KBM-7 (cell line): ENCODE measurements around the gene GRM7.

Experiments used
- DNase-seq: peaks from one replicate; pipeline ENCODE4 v3.0.0-alpha.2; 2015
- in situ Hi-C: fragments of 300-500 bp; cut with MboI; formaldehyde crosslinking; loops from 2 replicates; pipeline ENCODE4 v1.14.3; 2020; ENCODE audit warnings: low sequenced_read_pairs, low pct_unique_long_range_greater_than_20kb, mixed read lengths

The GRM7 gene

DNA sequence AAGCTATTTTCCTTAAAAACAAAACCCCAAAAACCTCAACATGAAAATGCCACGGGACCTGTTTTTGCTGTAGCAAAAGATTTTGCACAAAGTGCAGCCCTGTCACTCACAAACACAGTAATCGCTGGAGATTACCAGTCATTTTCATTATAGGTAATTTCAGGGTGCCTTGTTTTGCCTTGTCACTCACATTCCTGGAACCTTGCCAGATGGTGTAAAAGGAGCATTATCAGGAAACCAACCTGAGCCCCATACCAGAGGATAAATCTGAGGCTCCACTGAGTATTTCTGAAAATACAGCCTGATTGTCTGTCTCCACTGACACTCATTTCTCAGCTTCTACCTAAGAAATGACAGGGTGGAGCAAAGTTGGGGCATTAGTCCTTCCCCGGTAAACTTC lies 849.4 kb downstream of the GRM7 start:
- in situ Hi-C loops = no loop called here
- DNase-seq = no peak

DNA sequence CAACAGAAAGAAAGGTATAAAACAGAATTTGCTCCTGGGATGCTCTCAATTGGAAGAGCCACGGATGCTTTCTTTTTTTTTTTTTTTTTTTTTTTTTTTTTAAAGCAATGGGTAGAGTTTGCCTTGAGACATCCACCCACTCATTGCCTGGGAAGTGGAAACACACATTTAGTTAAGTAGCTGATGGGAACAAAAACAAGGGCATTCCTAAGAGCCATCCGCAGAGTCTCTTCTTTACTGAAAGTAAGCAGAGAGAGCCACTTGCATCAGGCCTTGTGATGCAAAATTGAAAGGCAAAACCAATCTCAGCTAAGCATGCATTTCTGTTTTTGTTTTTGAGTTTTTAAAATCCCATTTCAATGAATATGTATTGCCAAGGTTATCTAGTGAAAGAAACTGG lies 852.8 kb downstream of the GRM7 start:
- no peak for DNase-seq
- in situ Hi-C loops = no loop called here

DNA sequence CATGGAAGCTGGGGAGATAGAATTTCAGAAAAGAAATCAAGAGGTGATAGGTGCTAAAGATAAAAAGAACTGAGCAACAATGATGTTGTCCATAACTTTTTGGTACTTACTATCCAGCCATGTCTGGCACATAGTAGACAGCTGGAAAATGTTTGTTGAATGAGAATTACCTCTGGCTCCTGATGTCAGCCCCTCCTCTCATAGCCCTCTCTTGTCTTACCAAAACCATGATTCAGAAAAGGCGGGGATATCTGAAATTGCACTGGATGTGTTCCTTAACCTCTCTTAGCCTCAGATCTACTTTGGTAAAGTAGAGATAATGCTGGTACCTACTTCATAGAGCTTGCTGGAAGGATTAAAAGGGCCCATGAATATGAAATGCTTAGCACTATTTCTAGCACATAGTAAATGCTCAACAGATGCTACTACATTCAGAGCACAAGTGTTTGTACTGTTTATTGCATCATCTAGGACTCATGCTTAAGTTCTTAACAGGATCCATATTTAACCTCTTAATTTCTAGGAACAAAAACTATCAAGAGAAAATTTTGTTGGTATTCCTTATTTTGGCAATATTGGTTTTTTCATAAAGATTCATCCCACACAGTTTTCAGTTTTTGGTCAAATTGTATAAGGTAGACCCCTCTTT lies 859.9 kb downstream of the GRM7 start:
- in situ Hi-C loops = no loop called here
- no peak for DNase-seq

DNA sequence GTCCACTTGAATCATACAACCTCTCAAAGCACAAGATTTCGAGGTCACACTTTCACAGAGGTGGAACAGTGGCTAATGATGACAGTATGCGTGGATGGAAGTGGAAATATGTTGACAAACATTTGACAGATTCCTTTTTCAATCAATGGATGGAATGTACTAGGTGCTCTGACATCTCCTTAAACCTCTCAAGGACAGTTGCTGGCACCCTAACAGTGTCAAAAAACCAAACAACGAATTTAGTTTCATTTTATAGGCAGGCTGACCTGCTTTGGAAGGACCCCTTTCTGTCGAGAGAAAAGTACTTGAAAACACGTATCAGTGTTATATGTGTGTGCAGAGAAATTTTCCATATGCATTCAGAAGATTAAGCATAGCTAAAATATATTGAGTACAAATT lies 861.0 kb downstream of the GRM7 start:
- no peak for DNase-seq
- in situ Hi-C loops = no loop called here

DNA sequence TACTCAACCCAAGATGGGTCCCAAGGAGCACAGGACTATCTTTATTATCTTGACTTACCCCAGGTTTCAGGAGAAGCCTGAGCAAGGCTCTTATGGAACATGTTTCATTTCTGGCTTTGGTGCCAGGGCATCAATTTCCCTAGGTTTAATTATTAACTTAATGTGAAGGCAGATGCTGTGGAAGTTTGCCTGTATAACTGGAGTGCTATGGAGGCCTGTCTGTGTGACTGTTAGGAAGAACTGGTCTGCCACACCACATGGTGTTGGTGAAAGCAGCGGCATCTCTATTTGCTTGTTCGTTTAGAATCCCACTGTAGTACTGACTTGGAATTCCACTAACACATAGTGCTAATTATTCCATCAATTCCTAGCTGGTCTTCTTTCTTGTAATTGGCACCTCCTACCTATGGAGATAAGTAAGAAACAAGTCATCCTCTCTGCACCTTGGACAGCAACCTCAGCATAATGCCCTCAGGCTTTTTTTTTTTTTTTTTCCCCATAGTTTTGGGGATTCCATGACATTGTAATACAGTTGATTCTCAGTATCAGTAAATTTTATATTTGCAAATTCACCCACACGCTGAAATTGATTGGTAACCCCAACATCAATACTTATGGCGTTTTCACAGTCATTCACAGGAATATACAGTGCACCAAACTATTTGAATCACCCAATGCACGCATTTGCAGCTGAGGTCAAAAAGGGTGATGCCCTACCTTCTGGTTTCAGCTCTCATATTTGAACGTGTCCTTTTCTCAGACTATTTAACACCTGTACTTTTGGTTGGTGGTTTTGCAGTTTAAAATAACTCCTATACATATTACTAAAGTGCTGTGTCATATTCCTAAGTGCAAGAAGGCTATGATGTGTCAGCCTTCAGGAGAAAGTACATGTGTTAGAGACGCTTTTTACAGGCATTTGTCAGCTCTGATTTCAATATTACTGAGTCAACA lies 867.9 kb downstream of the GRM7 start:
- in situ Hi-C loops = no loop called here
- no peak for DNase-seq

DNA sequence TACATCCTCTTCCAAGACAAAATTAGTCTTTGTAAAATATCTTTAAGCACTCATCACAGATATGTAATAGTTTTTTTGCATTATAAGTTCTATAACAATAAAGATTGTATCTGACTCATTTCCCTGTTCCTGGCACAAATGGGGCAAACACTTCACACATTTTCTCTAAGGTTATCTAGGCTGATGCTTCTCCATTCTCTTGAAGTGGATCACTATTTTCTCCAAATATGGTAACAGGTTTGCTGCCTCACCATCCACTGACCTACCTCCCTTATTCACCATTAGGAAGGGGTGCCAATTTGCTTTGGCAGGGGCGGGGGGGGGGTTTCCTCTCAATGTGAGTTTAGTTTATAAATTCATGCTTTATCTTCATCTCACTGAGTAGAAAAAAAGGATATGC lies 873.0 kb downstream of the GRM7 start:
- in situ Hi-C loops = no loop called here

DNA sequence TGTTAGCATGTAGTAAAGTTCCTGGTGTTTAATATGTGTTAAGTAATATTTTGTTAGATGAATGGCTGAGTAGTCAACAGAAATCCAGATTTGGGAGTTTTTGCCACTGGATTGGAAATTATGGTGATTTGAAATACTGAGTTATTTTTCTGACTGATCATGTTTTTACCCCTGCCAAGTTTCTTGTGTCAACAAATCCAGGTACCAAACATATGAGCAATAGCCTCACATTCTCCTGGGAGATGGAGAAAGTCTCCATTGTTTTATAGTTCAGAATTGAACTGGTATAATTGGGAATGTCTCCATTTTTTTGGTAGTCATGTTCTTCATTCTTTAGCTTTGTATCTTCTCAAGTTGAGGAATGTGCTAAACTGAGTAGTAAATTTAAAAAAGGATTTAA lies 873.5 kb downstream of the GRM7 start:
- no peak for DNase-seq
- in situ Hi-C loops = no loop called here

More for the DNA sequence above, 873.0 kb downstream of the GRM7 start:
- DNase-seq = no peak

DNA sequence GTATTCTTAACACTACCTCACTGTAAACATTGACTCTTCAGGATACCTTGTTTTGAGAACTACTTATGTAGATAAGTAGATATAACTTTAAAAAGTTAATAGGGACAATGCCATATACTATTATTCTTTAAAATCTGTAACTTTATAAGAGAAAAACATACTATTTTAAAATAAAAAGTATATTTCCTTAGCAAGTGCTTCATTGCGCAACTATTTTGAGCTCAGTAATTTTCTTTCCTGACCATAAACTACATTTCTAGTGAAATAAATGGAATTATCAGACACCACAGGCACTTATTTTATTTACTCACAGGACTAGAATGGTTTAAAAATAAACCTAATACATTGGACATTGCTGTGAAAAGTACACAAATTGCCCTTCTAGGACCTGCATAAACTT lies 876.3 kb downstream of the GRM7 start:
- DNase-seq = no peak
- in situ Hi-C loops = no loop called here

DNA sequence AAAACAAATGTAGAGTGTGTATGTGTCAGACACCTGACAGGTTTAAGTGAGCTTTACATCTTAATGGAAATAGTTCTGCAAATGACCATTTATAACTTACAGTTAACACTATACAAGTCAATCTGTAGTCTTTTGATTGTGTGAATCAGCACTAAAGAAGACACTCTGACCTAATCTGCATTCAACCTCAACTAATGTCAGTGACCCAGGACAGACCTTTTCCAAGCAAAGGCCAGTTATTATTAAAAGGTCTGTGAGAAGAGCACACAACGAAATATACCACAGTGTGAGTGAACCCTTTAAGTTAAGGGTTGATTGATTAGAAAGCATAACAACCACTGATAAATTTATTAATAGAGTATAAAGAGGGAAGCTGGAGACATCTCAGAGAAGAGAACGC lies 878.8 kb downstream of the GRM7 start:
- in situ Hi-C loops = no loop called here
- no peak for DNase-seq

DNA sequence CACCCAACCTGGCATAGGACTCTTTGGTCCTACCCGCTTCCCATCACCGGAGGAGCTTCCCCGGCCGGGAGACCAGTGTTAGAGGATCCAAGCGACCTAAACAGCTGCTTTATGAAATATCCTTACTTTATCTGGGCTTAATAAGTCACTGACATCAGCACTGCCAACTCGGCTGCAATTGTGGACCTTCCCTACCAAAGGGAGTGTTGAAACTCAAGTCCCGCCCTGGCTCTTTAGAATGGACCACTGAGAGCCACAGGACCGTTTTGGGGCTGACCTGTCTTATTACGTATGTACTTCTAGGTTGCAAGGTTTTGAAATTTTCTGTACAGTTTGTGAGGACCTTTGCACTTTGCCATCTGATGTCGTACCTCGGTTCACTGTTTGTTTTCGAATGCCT lies 879.5 kb downstream of the GRM7 start:
- no peak for DNase-seq
- in situ Hi-C loops = no loop called here

DNA sequence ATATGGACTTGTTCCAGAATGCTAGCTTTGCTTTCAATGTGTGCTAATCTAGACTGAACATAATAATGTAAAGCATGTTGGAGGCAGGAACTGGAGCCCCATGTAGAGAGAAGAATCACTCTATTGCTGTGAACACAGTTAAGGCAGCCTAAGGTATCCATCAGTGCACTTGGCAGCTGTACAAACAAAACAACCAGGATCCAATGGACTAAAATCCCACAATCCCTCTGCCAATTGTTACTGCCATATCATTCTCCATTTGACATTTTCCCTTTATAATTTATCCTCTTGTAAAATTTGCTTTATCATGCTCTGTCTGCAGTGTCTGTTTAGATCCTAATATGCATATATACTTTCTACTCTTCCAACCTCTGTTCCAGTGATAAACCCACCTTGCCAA lies 883.9 kb downstream of the GRM7 start:
- in situ Hi-C loops = no loop called here
- DNase-seq = no peak

DNA sequence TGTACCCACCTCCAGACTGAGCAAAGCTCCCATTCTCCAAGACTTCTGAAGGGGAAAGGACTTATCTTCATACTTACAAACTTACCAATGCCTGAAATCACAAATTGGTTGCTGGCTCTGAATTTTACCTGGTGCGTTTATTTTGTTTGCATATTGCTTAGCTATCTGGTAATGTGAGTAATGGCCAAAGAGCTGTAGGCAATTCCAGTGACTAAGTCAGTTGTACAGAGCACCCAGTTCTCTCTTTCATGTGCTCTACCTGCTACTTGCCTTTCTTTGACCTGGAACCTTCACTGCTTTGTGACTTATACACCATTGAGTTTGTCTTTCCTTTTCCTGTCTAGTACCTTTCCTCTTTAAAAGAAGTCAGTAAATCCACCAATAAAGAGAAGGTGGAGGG lies 884.8 kb downstream of the GRM7 start:
- in situ Hi-C loops = no loop called here
- no peak for DNase-seq

DNA sequence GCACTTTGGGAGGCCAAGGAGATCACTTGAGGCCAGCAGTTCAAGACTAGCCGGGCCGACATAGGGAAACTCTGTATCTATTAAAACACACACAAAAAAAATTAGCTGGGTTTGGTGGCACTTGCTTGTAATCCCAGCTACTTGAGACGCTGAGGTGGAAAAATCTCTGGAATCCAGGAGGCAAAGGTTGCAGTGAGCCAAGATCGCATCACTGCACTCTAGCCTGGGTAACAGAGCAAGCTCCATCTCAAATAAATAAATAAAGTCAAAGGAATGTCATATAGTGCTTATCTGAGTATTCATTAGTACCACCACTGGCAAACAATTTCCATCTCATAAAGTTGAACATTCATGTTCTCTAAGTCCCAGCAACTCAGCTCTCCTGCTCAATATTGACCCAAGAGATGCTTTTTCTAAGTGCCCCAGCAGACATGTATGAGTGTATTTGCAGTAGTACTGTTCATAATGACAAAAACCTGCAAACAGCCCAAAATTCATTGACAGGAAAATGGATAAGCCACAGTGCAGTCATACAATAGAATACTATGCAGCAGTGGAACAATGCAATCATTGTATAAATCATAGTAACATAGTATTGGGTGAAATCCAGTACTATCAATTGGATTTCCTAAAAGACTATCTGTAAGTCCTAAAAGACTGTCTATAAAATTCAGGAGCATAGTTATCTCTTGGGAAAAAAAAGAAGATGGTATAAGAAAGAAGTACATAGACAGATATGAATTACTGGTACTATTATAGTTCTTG lies 889.2 kb downstream of the GRM7 start:
- no peak for DNase-seq
- in situ Hi-C loops = no loop called here

DNA sequence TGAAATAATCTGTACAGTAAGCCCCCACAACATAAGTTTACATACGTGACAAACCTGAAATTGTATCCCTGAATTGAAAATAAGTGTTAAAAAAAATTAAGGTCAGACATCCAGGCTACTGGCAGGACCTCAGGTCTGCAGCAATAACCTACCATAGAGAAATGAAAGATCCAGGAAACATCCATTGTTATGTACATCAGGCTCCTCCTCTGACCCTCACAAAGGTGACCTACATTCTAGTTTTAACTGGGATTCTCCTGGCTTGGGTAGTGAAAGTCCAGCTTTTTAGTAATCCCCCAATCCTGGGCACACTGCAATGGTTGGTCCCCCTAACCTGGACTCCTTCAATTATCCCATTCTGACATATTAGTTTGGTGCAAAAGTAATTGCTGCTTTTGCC lies 891.1 kb downstream of the GRM7 start:
- in situ Hi-C loops = no loop called here
- no peak for DNase-seq

DNA sequence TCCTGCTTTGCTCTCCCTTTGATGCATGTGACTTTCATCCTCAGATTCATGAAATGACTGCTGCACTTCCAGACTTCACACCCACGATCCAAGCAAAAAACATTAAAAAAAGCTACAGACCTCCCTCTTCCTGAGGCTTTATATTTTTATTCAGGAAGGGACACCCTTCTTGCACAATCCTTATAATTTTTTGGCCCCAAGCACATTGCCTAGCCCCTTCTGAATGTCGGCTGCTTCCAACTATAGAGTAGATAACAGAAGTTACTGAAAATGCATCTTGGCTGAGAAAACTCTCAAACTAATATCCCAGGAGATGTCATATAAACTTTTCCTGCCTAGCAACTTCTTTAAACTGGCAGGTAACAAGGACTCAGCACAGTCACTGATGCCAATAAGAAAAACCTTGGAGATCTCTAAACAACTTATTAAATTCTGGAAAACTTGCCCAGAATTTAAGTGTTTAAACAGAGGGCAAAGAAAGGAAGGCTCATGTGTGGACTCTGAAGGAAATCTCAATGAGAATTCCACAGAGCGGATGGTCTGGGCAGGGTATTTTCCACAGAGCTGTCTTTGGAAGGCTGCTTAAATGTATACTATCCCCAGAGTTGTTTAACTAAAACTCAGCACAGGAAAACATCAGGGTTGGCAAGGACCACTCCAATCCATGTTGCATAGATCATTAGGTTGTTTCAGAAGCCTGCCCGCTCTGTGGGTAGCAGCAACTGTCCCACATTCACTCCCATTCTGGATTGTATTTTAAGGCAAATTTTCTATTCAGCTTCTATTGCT lies 893.9 kb downstream of the GRM7 start:
- in situ Hi-C loops = no loop called here
- no peak for DNase-seq

DNA sequence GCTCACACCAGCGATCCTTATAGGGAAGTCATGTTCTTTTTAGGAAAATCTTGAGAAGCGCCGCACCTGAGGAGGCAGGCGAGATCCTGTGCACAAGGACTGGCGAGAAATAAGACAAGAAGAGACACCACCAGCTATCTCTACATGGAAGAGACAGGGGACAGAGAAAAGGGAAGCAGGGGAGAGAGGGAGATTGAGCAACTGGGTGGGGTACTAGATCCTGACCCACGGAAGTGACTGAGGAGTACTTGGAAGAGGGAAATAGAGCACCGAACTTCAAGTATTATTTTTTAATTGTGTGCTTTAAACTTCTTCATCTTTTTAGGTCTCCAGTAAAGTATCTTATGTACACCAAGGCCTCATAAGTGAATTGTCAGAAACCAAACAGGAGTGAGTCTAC lies 898.7 kb downstream of the GRM7 start:
- in situ Hi-C loops = no loop called here
- DNase-seq = no peak

DNA sequence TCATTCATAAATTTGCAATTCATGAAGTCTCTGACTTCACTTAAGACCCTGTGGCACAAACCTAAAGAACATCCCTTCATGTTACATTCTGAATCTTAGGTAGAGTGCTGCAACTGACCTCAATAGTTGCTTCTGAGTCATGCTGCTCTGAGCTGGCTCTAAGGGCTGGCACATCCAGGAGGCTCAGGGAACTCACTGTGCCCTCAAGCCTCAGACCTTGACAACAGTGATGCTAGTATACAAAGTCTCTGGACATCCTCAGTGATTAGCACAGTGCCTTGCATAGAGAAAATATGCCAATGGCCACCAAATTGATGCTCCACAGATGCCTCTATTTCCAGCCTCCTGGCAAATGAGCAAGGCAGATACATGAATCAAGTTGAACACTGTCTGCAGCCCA lies 899.8 kb downstream of the GRM7 start:
- no peak for DNase-seq
- in situ Hi-C loops = no loop called here

DNA sequence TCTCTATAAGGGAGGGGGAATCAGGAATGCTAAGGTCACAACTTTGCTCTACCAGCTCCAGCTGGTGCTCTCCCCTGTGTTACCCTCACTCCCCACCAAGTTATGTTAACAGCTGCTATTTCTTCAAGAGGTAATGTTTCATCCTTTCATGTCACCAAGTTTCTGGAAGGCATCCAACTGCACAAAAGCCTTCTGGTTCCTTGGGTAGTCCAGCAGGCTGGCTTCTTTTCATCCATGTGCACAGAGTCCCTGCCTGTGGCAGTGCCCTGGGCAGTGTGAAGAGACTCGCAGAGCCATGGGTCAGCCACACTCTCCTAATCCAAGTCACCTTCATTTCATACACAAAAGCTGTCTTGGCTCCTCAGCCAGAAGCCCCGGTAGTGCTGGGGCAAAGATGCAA lies 903.2 kb downstream of the GRM7 start:
- no peak for DNase-seq
- in situ Hi-C loops = no loop called here

DNA sequence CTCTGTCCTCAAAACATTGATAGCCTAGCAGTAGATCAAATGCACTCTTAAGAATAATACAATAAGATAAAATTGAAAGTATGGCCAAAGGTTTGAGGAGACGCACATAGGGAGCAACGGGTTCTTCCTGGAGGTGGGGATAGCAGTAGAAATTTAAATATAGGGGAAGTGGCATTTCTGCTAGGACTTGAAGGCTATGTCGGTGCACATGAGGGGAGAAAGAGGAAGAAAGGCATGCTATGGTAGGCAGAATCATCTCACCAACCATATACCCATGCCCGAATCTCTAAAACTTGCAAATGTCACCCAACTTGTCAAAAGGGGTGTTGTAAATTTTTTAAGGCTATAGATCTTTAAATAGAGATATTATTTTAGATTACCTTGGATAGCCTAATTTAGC lies 905.6 kb downstream of the GRM7 start:
- peak; percentile 3 for DNase-seq
- in situ Hi-C loops = no loop called here
